Stimulated activated CD8-positive, alpha-beta memory T cell treated with anti-CD3 and anti-CD28 coated beads, Interleukin-4, amount 100 ng/mL, for 1 hour (primary cell): ENCODE data around the gene TGM5.
A peak's percentile ranks its signal among the peaks of the same experiment; 100 is the strongest.
"Not testable (repeated sequence)": the region's sequence is repeated elsewhere in the genome, so short reads cannot be mapped to it uniquely, and the experiment has no call there.

ENCODE experiments used
- DNase-seq, 2 donors: peaks; one replicate each; pipeline ENCODE4 v3.0.0-alpha.2; 2020; ENCODE audit warnings: low read depth in 2 of 2, low spot score in 1 of 2

The TGM5 gene

GRCh38 chr15:43266834-43267233, at the start of gene TGM5:
Gene TGM5 (minus strand): TSS chr15:43266928. CDS start chr15:43266849, 79 bp downstream.
- no peak for DNase-seq

GRCh38 chr15:43314171-43314570, 47.4 kb upstream of the TGM5 start:
- DNase-seq: no peak

GRCh38 chr15:43312378-43312777, 45.6 kb upstream of the TGM5 start:
- no peak for DNase-seq

- no peak for DNase-seq
Measured at GRCh38 chr15:43302205-43302817, 35.6 kb upstream of the TGM5 start, which contains the start of gene TGM7. Gene TGM7 (minus strand): TSS chr15:43302255.

- no peak for DNase-seq
Measured at GRCh38 chr15:43299884-43300283, 33.2 kb upstream of the TGM5 start.

GRCh38 chr15:43299411-43299810, 32.7 kb upstream of the TGM5 start:
- no peak for DNase-seq

GRCh38 chr15:43294091-43294706, 27.5 kb upstream of the TGM5 start:
- DNase-seq: no peak

- DNase-seq: no peak
Measured at GRCh38 chr15:43293432-43293831, 26.7 kb upstream of the TGM5 start.

GRCh38 chr15:43292375-43293078, 25.8 kb upstream of the TGM5 start:
- no peak for DNase-seq

GRCh38 chr15:43289656-43290055, 22.9 kb upstream of the TGM5 start:
- DNase-seq: not testable (repeated sequence)

GRCh38 chr15:43287254-43287653, 20.5 kb upstream of the TGM5 start:
- no peak for DNase-seq

GRCh38 chr15:43286074-43286473, 19.3 kb upstream of the TGM5 start:
- DNase-seq: no peak

- peak; percentile 6 to 11 for DNase-seq
Measured at GRCh38 chr15:43285609-43286037, 18.9 kb upstream of the TGM5 start.

GRCh38 chr15:43283526-43283925, 16.8 kb upstream of the TGM5 start:
- no peak for DNase-seq

- DNase-seq: no peak
Measured at GRCh38 chr15:43281926-43282602, 15.3 kb upstream of the TGM5 start.

- no peak for DNase-seq
Measured at GRCh38 chr15:43280996-43281395, 14.3 kb upstream of the TGM5 start.

- DNase-seq: no peak
Measured at GRCh38 chr15:43279496-43279895, 12.8 kb upstream of the TGM5 start.

GRCh38 chr15:43278869-43279268, 12.1 kb upstream of the TGM5 start:
- DNase-seq: no peak

- DNase-seq: no peak
Measured at GRCh38 chr15:43277901-43278300, 11.2 kb upstream of the TGM5 start.

GRCh38 chr15:43277231-43277823, 10.6 kb upstream of the TGM5 start:
- DNase-seq: no peak

- DNase-seq: no peak
Measured at GRCh38 chr15:43276563-43277200, 10.0 kb upstream of the TGM5 start.
